Loucy (cell line): ENCODE measurements around the gene NAV2.

Source experiments
- H2AFZ ChIP-seq: fragments of 200-600 bp; sonication (generic); 2 replicates; pipeline ENCODE4 v1.6.0; 2016; ENCODE audit warnings: antibody characterized with exemption, mild to moderate bottlenecking, low read length, moderate library complexity
- H3F3A ChIP-seq: fragments of 200-600 bp; 2 replicates; pipeline ENCODE4 v1.6.0; 2016; ENCODE audit warnings: antibody characterized with exemption, low read depth, mild to moderate bottlenecking
- H3K27me3 ChIP-seq: fragments of 200-600 bp; sonication (generic); 2 replicates; pipeline ENCODE4 v1.6.1; 2014; ENCODE audit warnings: low read length, mild to moderate bottlenecking; ENCODE audit not compliant: insufficient read depth, poor library complexity, severe bottlenecking
- H3K36me3 ChIP-seq: fragments of 200-600 bp; sonication (generic); 2 replicates; pipeline ENCODE4 v1.6.1; 2016; ENCODE audit warnings: low read length; ENCODE audit not compliant: insufficient read depth
- H3K4me1 ChIP-seq: fragments of 200-600 bp; sonication (generic); 2 replicates; pipeline ENCODE4 v1.5.1; 2014; ENCODE audit warnings: low read length, mild to moderate bottlenecking; ENCODE audit not compliant: insufficient read depth, poor library complexity, severe bottlenecking
- H3K4me2 ChIP-seq: fragments of 200-600 bp; sonication (generic); 2 replicates; pipeline ENCODE4 v1.6.0; 2014; ENCODE audit warnings: antibody characterized with exemption, low read length, low read depth, mild to moderate bottlenecking; ENCODE audit not compliant: poor library complexity, severe bottlenecking
- H3K4me3 ChIP-seq: fragments of 200-600 bp; sonication (generic); 2 replicates; pipeline ENCODE4 v1.5.1; 2014; ENCODE audit warnings: low read length, mild to moderate bottlenecking, mixed read lengths; ENCODE audit not compliant: poor library complexity, severe bottlenecking
- H3K79me2 ChIP-seq: fragments of 200-600 bp; sonication (generic); 2 replicates; pipeline ENCODE4 v1.6.1; 2014; ENCODE audit warnings: low read length; ENCODE audit not compliant: insufficient read depth
- H3K9ac ChIP-seq: fragments of 200-600 bp; sonication (generic); 2 replicates; pipeline ENCODE4 v1.6.0; 2014; ENCODE audit warnings: mild to moderate bottlenecking, low read depth, low read length, moderate library complexity; ENCODE audit not compliant: poor library complexity, severe bottlenecking
- H3K9me2 ChIP-seq: fragments of 200-600 bp; sonication (generic); replicated peaks from 2 replicates; pipeline ENCODE4 v1.6.1; 2016; ENCODE audit warnings: low read depth, low read length, mixed read lengths
- H3K9me3 ChIP-seq: fragments of 200-600 bp; sonication (generic); 2 replicates; pipeline ENCODE4 v1.6.1; 2014; ENCODE audit warnings: mild to moderate bottlenecking, antibody characterized with exemption, low read length, low read depth; ENCODE audit not compliant: insufficient read depth
- H4K20me1 ChIP-seq: fragments of 200-600 bp; sonication (generic); 2 replicates; pipeline ENCODE4 v1.6.0; 2014; ENCODE audit warnings: antibody characterized with exemption, low read length, mild to moderate bottlenecking; ENCODE audit not compliant: insufficient read depth, poor library complexity, severe bottlenecking
- EZH2phosphoT487 ChIP-seq: fragments of 200-600 bp; IDR thresholded peaks from 2 replicates; pipeline ENCODE4 v1.6.1; 2018; ENCODE audit warnings: antibody characterized with exemption, mild to moderate bottlenecking, moderate library complexity, borderline replicate concordance
- TF ChIP-seq, protein P1 (sequence below): fragments of 200-600 bp; sonication (generic); conservative IDR thresholded peaks from 2 replicates; pipeline ENCODE4 v1.5.1; 2014; ENCODE audit warnings: mild to moderate bottlenecking, antibody characterized with exemption, low read length

Gene NAV2

GRCh38 chr11:20137637-20138036, 425.0 kb downstream of the NAV2 start:
- Histone ChIP-seq H3K4me3 (no peak overlapping the region), H3K4me1 (no peaks in the 10 kb centered on the region), H3K9me2 (no peaks in the 10 kb centered on the region), H3K36me3 (no peaks in the 10 kb centered on the region), H4K20me1 (no peaks in the 10 kb centered on the region), H3F3A (no peaks in the 10 kb centered on the region), H3K79me2 (no peaks in the 10 kb centered on the region), H3K9ac (no peak overlapping the region), H3K27me3 (no peaks in the 10 kb centered on the region), H3K4me2 (no peak overlapping the region), H2AFZ (no peak overlapping the region), H3K9me3 (no peaks in the 10 kb centered on the region)
- TF ChIP-seq, protein P1, sequence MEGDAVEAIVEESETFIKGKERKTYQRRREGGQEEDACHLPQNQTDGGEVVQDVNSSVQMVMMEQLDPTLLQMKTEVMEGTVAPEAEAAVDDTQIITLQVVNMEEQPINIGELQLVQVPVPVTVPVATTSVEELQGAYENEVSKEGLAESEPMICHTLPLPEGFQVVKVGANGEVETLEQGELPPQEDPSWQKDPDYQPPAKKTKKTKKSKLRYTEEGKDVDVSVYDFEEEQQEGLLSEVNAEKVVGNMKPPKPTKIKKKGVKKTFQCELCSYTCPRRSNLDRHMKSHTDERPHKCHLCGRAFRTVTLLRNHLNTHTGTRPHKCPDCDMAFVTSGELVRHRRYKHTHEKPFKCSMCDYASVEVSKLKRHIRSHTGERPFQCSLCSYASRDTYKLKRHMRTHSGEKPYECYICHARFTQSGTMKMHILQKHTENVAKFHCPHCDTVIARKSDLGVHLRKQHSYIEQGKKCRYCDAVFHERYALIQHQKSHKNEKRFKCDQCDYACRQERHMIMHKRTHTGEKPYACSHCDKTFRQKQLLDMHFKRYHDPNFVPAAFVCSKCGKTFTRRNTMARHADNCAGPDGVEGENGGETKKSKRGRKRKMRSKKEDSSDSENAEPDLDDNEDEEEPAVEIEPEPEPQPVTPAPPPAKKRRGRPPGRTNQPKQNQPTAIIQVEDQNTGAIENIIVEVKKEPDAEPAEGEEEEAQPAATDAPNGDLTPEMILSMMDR: no peak
- TF ChIP-seq EZH2phosphoT487: no peak

DNA sequence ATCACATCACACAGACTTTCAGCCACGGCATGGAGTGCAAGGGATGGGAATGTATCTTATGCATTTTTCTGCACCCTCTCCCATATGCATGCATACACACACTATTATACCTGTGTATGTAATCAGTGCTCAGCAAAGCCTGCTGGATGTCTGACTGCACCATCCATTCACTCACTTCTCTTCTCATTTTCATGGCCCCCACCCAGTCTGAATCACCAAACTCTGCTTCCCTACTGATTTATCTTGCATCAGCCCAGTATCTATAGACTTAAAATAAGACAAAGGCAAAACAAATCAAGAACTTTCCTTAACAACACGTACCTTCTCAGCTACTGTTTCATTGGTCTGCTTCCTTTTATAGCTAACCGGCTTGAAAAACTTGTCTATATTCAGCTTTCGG, 426.1 kb downstream of the NAV2 start:
- Histone ChIP-seq H3K4me2 (no peak overlapping the region), H3K36me3 (no peaks in the 10 kb centered on the region), H3K9me3 (no peaks in the 10 kb centered on the region), H3K9me2 (no peaks in the 10 kb centered on the region), H2AFZ (no peak overlapping the region), H3K4me1 (no peaks in the 10 kb centered on the region), H3K9ac (no peak overlapping the region), H3K79me2 (no peaks in the 10 kb centered on the region), H3K27me3 (no peaks in the 10 kb centered on the region), H3K4me3 (no peak overlapping the region), H4K20me1 (no peaks in the 10 kb centered on the region), H3F3A (no peaks in the 10 kb centered on the region)
- TF ChIP-seq EZH2phosphoT487: no peak
- TF ChIP-seq, protein P1: no peak

- H3F3A ChIP-seq: no peaks in the 10 kb centered on the region
- H3K27me3 ChIP-seq: no peaks in the 10 kb centered on the region
- H3K9me3 ChIP-seq: no peaks in the 10 kb centered on the region
- no peaks in the 10 kb centered on the region for H3K4me1 ChIP-seq
- no peak overlapping the region for H2AFZ ChIP-seq
- no peak for TF ChIP-seq EZH2phosphoT487
- TF ChIP-seq, protein P1: no peak
- H3K79me2 ChIP-seq: no peaks in the 10 kb centered on the region
- no peaks in the 10 kb centered on the region for H3K9me2 ChIP-seq
- no peak overlapping the region for H3K4me3 ChIP-seq
- H3K4me2 ChIP-seq: no peak overlapping the region
- no peaks in the 10 kb centered on the region for H4K20me1 ChIP-seq
- no peak overlapping the region for H3K9ac ChIP-seq
- H3K36me3 ChIP-seq: no peaks in the 10 kb centered on the region
These were observed 441.7 kb downstream of the NAV2 start for GRCh38 chr11:20154381-20154780.
